Endothelial cell of umbilical vein (primary cell): ENCODE results near the gene CCM2. TPM values are rescaled to one million over a fixed set of nuclear protein-coding genes. Genes with fewer than 3 reads are reported as not detected.

ENCODE experiments used
- BruUV-seq: library from RNA; stranded (reverse); fragments of 400-500 nt; replicated peaks from 2 replicates; lab custom pipeline; 2021; lab: Mats Ljungman, UMichigan
- CTCF ChIA-PET: fragments of 300-600, 350-600 bp; sonication (Branson Sonifier 250); formaldehyde crosslinking; loops from one replicate; lab custom pipeline; 2021; ENCODE audit warnings: antibody characterized with exemption, inconsistent platforms; lab: Charles Lee
- POLR2A ChIA-PET: fragments of 300-600, 350-600 bp; sonication (Branson Sonifier 250); formaldehyde crosslinking; loops from one replicate; lab custom pipeline; 2021; ENCODE audit warnings: antibody characterized with exemption, inconsistent platforms; lab: Charles Lee
- DNase-seq: peaks from one replicate; pipeline ENCODE4 v3.0.0-alpha.2; 2011; ENCODE audit warnings: low read depth, low spot score
- FAIRE-seq: peaks from 2 replicates; lab custom pipeline; 2011; peaks lifted over from hg19 to GRCh38; lab: Jason Lieb, UNC
- H2AFZ ChIP-seq: 2 replicates; pipeline ENCODE4 v1.6.0; 2012; ENCODE audit warnings: low read depth, low read length, control low read depth, inconsistent platforms
- H3K27ac ChIP-seq: 2 replicates; pipeline ENCODE4 v1.5.1; 2011; ENCODE audit warnings: low read depth, mild to moderate bottlenecking, control low read depth, low read length, moderate library complexity; ENCODE audit not compliant: insufficient read depth
- H3K27me3 ChIP-seq, 2 experiments: 2 replicates each; pipeline versions ENCODE4 v1.6.0 to v1.6.1; 2011; ENCODE audit warnings: low read length in 2 of 2, mixed read lengths in 1 of 2; ENCODE audit not compliant: control insufficient read depth in 2 of 2, insufficient read depth in 2 of 2
- H3K36me3 ChIP-seq, 2 experiments: 2 replicates in 1 of 2; 3 replicates in 1 of 2; pipeline ENCODE4 v1.5.1; 2011; ENCODE audit warnings: low read length in 2 of 2, mild to moderate bottlenecking in 1 of 2, moderate library complexity in 1 of 2; ENCODE audit not compliant: control insufficient read depth in 2 of 2, insufficient read depth in 2 of 2; ENCODE audit errors: extremely low read depth in 1 of 2
- H3K4me1 ChIP-seq: 3 replicates; pipeline ENCODE4 v1.5.1; 2011; ENCODE audit warnings: mild to moderate bottlenecking, low read length; ENCODE audit not compliant: control insufficient read depth, insufficient read depth; ENCODE audit errors: extremely low read depth
- H3K4me2 ChIP-seq: 2 replicates; pipeline ENCODE4 v1.6.1; 2011; ENCODE audit warnings: low read length, control low read depth, mixed read lengths; ENCODE audit not compliant: insufficient read depth
- H3K4me3 ChIP-seq, 3 experiments: fragments of 200-600 bp in 1 of 3; sonication (generic), shearing (Covaris generic) in 1 of 3; replicated peaks in 1 of 3; 2 replicates each; pipeline ENCODE4 v1.5.1; 2011 to 2016; ENCODE audit warnings: control low read depth in 3 of 3, low read length in 3 of 3, mild to moderate bottlenecking in 2 of 3, inconsistent platforms in 1 of 3, low read depth in 1 of 3, moderate library complexity in 1 of 3; ENCODE audit not compliant: insufficient read depth in 1 of 3
- H3K79me2 ChIP-seq: 2 replicates; pipeline ENCODE4 v1.6.0; 2012; ENCODE audit warnings: low read length, inconsistent platforms; ENCODE audit not compliant: control insufficient read depth, insufficient read depth
- H3K9ac ChIP-seq: replicated peaks from 2 replicates; pipeline ENCODE3; 2011; ENCODE audit warnings: low read length, control low read depth; ENCODE audit not compliant: insufficient read depth; ENCODE audit errors: extremely low read depth
- H3K9me1 ChIP-seq: replicated peaks from 3 replicates; pipeline ENCODE4 v1.6.0; 2011; ENCODE audit warnings: mild to moderate bottlenecking, low read length; ENCODE audit not compliant: control insufficient read depth, insufficient read depth; ENCODE audit errors: extremely low read depth
- H3K9me3 ChIP-seq: replicated peaks from 2 replicates; pipeline ENCODE4 v1.5.1; 2012; ENCODE audit warnings: low read length, inconsistent platforms; ENCODE audit not compliant: control insufficient read depth, insufficient read depth
- H4K20me1 ChIP-seq: replicated peaks from 2 replicates; pipeline ENCODE3; 2011; ENCODE audit warnings: mild to moderate bottlenecking, low read length; ENCODE audit not compliant: control insufficient read depth, insufficient read depth; ENCODE audit errors: extremely low read depth
- CTCF ChIP-seq, 2 donors: IDR thresholded peaks; 1 replicate in 1 of 2; 2 replicates in 1 of 2; pipeline ENCODE4 v1.5.1; 2011; ENCODE audit warnings: low read length in 2 of 2, mild to moderate bottlenecking in 2 of 2, moderate library complexity in 2 of 2, control low read depth in 1 of 2, inconsistent platforms in 1 of 2, low read depth in 1 of 2; ENCODE audit not compliant: insufficient read depth in 1 of 2; ENCODE audit errors: extremely low read depth in 1 of 2
- EZH2 ChIP-seq: IDR thresholded peaks from 2 replicates; pipeline ENCODE4 v1.6.1; 2012; ENCODE audit warnings: borderline replicate concordance, low read depth, mild to moderate bottlenecking, moderate library complexity, low read length, inconsistent platforms; ENCODE audit not compliant: severe bottlenecking
- FOS ChIP-seq: IDR thresholded peaks from 2 replicates; pipeline ENCODE4 v1.6.1; 2011; ENCODE audit warnings: mild to moderate bottlenecking, low read length, moderate library complexity, borderline replicate concordance; ENCODE audit not compliant: insufficient read depth
- GATA2 ChIP-seq: IDR thresholded peaks from 2 replicates; pipeline ENCODE4 v1.7.0; 2011; ENCODE audit warnings: low read depth, mild to moderate bottlenecking, moderate library complexity, mixed read lengths, low read length; ENCODE audit not compliant: insufficient read length, insufficient read depth
- JUN ChIP-seq: IDR thresholded peaks from 2 replicates; pipeline ENCODE4 v1.6.1; 2011; ENCODE audit warnings: borderline replicate concordance, low read depth; ENCODE audit not compliant: insufficient read length, insufficient read depth
- MYC ChIP-seq: IDR thresholded peaks from one replicate; pipeline ENCODE4 v1.6.1; 2011; ENCODE audit warnings: mild to moderate bottlenecking, low read depth, low read length
- POLR2A ChIP-seq: IDR thresholded peaks from 2 replicates; pipeline ENCODE4 v1.6.1; 2012; ENCODE audit warnings: low read depth, mild to moderate bottlenecking, control low read depth, low read length
- POLR2AphosphoS5 ChIP-seq: IDR thresholded peaks from 2 replicates; pipeline ENCODE4 v1.6.1; 2012; ENCODE audit warnings: low read depth, mild to moderate bottlenecking, control low read depth, low read length, moderate library complexity; ENCODE audit not compliant: insufficient read depth
- dilution Hi-C: fragments of 300-500 bp; cut with MboI; formaldehyde crosslinking; loops from one replicate; pipeline ENCODE4 v1.15.0; 2019; ENCODE audit warnings: low sequenced_read_pairs; ENCODE audit not compliant: extremely low pct_ligation_motif_present
- intact Hi-C: fragments of 100-400 bp; cut with micrococcal nuclease; formaldehyde crosslinking; loops from one replicate; pipeline ENCODE4 v1.10.0; 2022
- polyA plus RNA-seq, 4 experiments: library from polyadenylated mRNA; depleted of rRNA in 3 of 4; stranded (reverse) in 3 of 4; unstranded in 1 of 4; fragments of >200 nt; gene quantifications; 2 replicates each; pipeline versions ENCODE4 v1.2.1 to v1.2.3, GENCODE V29; 2011 to 2012; ENCODE audit warnings: missing spikeins in 1 of 4
- total RNA-seq: library from RNA; stranded (reverse); gene quantifications from 2 replicates; pipeline ENCODE4 v1.2.3, GENCODE V29; 2021
- TF ChIP-seq, protein P1 (sequence below): IDR thresholded peaks from 2 replicates; pipeline ENCODE4 v1.6.1; 2011; ENCODE audit not compliant: insufficient read depth, insufficient read length

The CCM2 gene
- total and polyA plus RNA-seq, 2 donors (not counting 3 experiments of a cell fraction or from before 2014, with no cell fraction given), result 66.1 to 70.4 TPM

DNA sequence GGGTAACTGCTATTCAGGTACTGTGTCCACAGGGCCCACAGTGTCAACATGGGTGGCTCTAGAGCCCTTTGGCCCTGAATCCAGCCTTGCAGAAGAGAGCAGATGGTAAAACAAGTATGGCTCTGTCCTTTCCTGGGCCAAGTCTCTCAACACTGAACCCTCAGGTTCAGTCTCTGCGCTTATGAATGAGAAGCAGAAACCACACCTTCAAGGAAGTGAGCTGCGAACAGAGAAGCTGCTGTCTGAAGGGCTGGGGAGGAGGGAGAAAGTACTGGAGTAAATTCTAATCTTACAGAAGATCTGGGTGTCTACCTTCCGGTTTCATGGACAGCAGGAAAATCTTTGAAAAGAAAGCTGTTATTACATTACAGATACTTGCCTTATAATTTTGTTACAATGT, 107.4 kb downstream of the CCM2 start:
- intact Hi-C loops (no loop called here), dilution Hi-C loops (no loop called here)
- Histone ChIP-seq H3K9ac (no peak overlapping the region), H3K4me2 (no peak overlapping the region), H3K79me2 (peaks cover 40% of the 10 kb centered on the region), H2AFZ (no peak overlapping the region), H3K9me3 (no peaks in the 10 kb centered on the region), H3K4me3 (no peak overlapping the region), H3K27me3 (no peaks in the 10 kb centered on the region), H3K9me1 (no peaks in the 10 kb centered on the region), H3K27ac (no peak overlapping the region), H4K20me1 (no peaks in the 10 kb centered on the region), H3K36me3 (peaks cover 17 to 50% of the 10 kb centered on the region in 2 experiments), H3K4me1 (peaks cover 8% of the 10 kb centered on the region)
- TF ChIP-seq, protein P1, sequence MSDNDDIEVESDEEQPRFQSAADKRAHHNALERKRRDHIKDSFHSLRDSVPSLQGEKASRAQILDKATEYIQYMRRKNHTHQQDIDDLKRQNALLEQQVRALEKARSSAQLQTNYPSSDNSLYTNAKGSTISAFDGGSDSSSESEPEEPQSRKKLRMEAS, result no peak
- TF ChIP-seq FOS, result no peak
- TF ChIP-seq MYC, result no peak
- TF ChIP-seq JUN, result no peak
- TF ChIP-seq GATA2, result no peak
- TF ChIP-seq CTCF (IDR thresholded peaks at IDR 0.05; ENCODE audit: extremely low read depth in 1 of 2, insufficient read depth in 1 of 2, low read depth in 1 of 2, low read length in 2 of 2), result no peak
- no peak for TF ChIP-seq POLR2AphosphoS5
- no peak for TF ChIP-seq POLR2A
- TF ChIP-seq EZH2, result no peak
- no TSS peak for BruUV-seq
- FAIRE-seq (no peak), DNase-seq (no peak)
- CTCF ChIA-PET, result no interaction called here
- POLR2A ChIA-PET, result no interaction called here
